PC-3 (cell line): ENCODE results near the gene CRIP2. TPM values are rescaled to one million over a fixed set of nuclear protein-coding genes. Genes with fewer than 3 reads are reported as not detected.

Source experiments
- ATAC-seq: fragments of 200-7000 bp; cut with Tn5 transposase; 2 replicates; pipeline ENCODE4 v1.9.1; 2020; ENCODE audit warnings: mild to moderate bottlenecking, moderate library complexity
- BruUV-seq: library from RNA; stranded (reverse); fragments of 400-500 nt; replicated peaks from 2 replicates; lab custom pipeline; 2021; lab: Mats Ljungman, UMichigan
- CTCF ChIA-PET: fragments of 300-600 bp; sonication (Branson Sonifier 250); formaldehyde crosslinking; loops from one replicate; lab custom pipeline; 2022; ENCODE audit warnings: antibody characterized with exemption; lab: Charles Lee
- POLR2A ChIA-PET: fragments of 300-600 bp; sonication (Branson Sonifier 250); formaldehyde crosslinking; loops from one replicate; lab custom pipeline; 2022; ENCODE audit warnings: antibody characterized with exemption; ENCODE audit not compliant: unreplicated experiment; lab: Charles Lee
- DNase-seq: peaks from one replicate; pipeline ENCODE4 v3.0.0-alpha.2; 2015
- H2AFZ ChIP-seq: fragments of 300-600 bp; sonication (generic); 2 replicates; pipeline ENCODE4 v1.6.0; 2016; ENCODE audit warnings: antibody characterized with exemption, low read length
- H3F3A ChIP-seq: fragments of 300-600 bp; sonication (generic); one replicate; pipeline ENCODE4 v1.6.0; 2017; ENCODE audit warnings: antibody characterized with exemption, low read length, control low read depth, mild to moderate bottlenecking; ENCODE audit not compliant: unreplicated experiment
- H3K27ac ChIP-seq: fragments of 300-600 bp; sonication (generic); 2 replicates; pipeline ENCODE4 v1.5.1; 2016; ENCODE audit warnings: mild to moderate bottlenecking, low read length
- H3K27me3 ChIP-seq: fragments of 300-600 bp; sonication (generic); 2 replicates; pipeline ENCODE4 v1.6.1; 2016; ENCODE audit warnings: low read length, mixed read lengths
- H3K36me3 ChIP-seq: fragments of 300-600 bp; sonication (generic); 2 replicates; pipeline ENCODE4 v1.6.1; 2016; ENCODE audit warnings: low read depth, mixed run types, low read length, mixed read lengths
- H3K4me1 ChIP-seq: fragments of 300-600 bp; sonication (generic); 2 replicates; pipeline ENCODE4 v1.5.1; 2016; ENCODE audit warnings: low read length; ENCODE audit not compliant: insufficient read depth
- H3K4me2 ChIP-seq: fragments of 300-600 bp; sonication (generic); 2 replicates; pipeline ENCODE4 v1.6.0; 2016; ENCODE audit warnings: low read length
- H3K4me3 ChIP-seq: fragments of 300-600 bp; sonication (generic); 2 replicates; pipeline ENCODE4 v1.5.1; 2016; ENCODE audit warnings: mild to moderate bottlenecking, low read length, mixed read lengths
- H3K79me2 ChIP-seq: fragments of 300-600 bp; sonication (generic); 2 replicates; pipeline ENCODE4 v1.6.1; 2017; ENCODE audit warnings: low read length, mixed read lengths
- H3K9ac ChIP-seq: fragments of 300-600 bp; sonication (generic); 2 replicates; pipeline ENCODE4 v1.6.0; 2016; ENCODE audit warnings: mild to moderate bottlenecking, low read length
- H3K9me2 ChIP-seq: fragments of 300-600 bp; sonication (generic); replicated peaks from 2 replicates; pipeline ENCODE4 v1.6.1; 2016; ENCODE audit warnings: mixed run types, low read length, mixed read lengths
- H3K9me3 ChIP-seq: fragments of 300-600 bp; sonication (generic); 2 replicates; pipeline ENCODE4 v1.6.1; 2016; ENCODE audit warnings: low read length, mixed read lengths
- H4K20me1 ChIP-seq: fragments of 300-600 bp; sonication (generic); 2 replicates; pipeline ENCODE4 v1.6.1; 2016; ENCODE audit warnings: low read length, mixed read lengths
- CTCF ChIP-seq: fragments of 300-600 bp; sonication (generic); conservative IDR thresholded peaks from 2 replicates; pipeline ENCODE4 v1.5.1; 2017; ENCODE audit warnings: antibody characterized with exemption, low read depth, mild to moderate bottlenecking, low read length
- EZH2 ChIP-seq: fragments of 300-600 bp; sonication (generic); IDR thresholded peaks from one replicate; pipeline ENCODE4 v1.6.1; 2017; ENCODE audit warnings: antibody characterized with exemption, mild to moderate bottlenecking, low read length; ENCODE audit not compliant: unreplicated experiment
- EZH2phosphoT487 ChIP-seq: fragments of 300-600 bp; sonication (generic); IDR thresholded peaks from 2 replicates; pipeline ENCODE4 v1.6.1; 2018; ENCODE audit warnings: mild to moderate bottlenecking, antibody characterized with exemption, low read length, borderline replicate concordance
- intact Hi-C: fragments of 100-400 bp; cut with micrococcal nuclease; formaldehyde crosslinking; loops from 2 replicates; pipeline ENCODE4 v1.9.0; 2023
- total RNA-seq: library from RNA; depleted of rRNA; stranded (reverse); fragments of >200 nt; gene quantifications from 2 replicates; pipeline ENCODE4 v1.2.3, GENCODE V29; 2014

The CRIP2 gene
- total RNA-seq, 1 experiment from 2014 or later = 100 TPM

- H3K79me2 ChIP-seq = peaks cover 9% of the 10 kb centered on the region; the same call in 1 of the 2 replicates
- H3K4me2 ChIP-seq = no peak overlapping the region
- no peaks in the 10 kb centered on the region for H3K27me3 ChIP-seq
- no peaks in the 10 kb centered on the region for H3K9me2 ChIP-seq
- no peaks in the 10 kb centered on the region for H3F3A ChIP-seq
- H3K9me3 ChIP-seq = no peaks in the 10 kb centered on the region
- no TSS peak for BruUV-seq
- CTCF ChIA-PET = interaction anchor here (0.7 kb wide), 1 partner anchor 318 kb away, joined by 4 read pairs; no protein-coding TSS in a partner anchor
- no peak for ATAC-seq
- POLR2A ChIA-PET = no interaction called here
- intact Hi-C loops = no loop called here
- H3K27ac ChIP-seq = no peak overlapping the region
- DNase-seq = no peak
- no peak overlapping the region for H2AFZ ChIP-seq
- peaks cover 10% of the 10 kb centered on the region; the same call in 1 of the 2 replicates for H3K4me1 ChIP-seq
- no peak overlapping the region for H3K9ac ChIP-seq
- no peaks in the 10 kb centered on the region for H4K20me1 ChIP-seq
- no peak overlapping the region for H3K4me3 ChIP-seq
- no peaks in the 10 kb centered on the region for H3K36me3 ChIP-seq
- TF ChIP-seq EZH2phosphoT487 (no peak), EZH2 (no peak), CTCF (no peak)
Observed at GRCh38 chr14:105525326-105525725, 50.7 kb downstream of the CRIP2 start.

- H3K9me3 ChIP-seq = no peaks in the 10 kb centered on the region
- TF ChIP-seq CTCF (no peak), EZH2 (no peak), EZH2phosphoT487 (no peak)
- H3K4me1 ChIP-seq = peaks cover 10% of the 10 kb centered on the region; the same call in 1 of the 2 replicates
- H2AFZ ChIP-seq = peak within 1 kb of the TSS; percentile 82
- no peaks in the 10 kb centered on the region for H3K36me3 ChIP-seq
- peaks cover 9% of the 10 kb centered on the region; the same call in 1 of the 2 replicates for H3K79me2 ChIP-seq
- H3K27ac ChIP-seq = no peak within 1 kb of the TSS
- H3K9ac ChIP-seq = peak within 1 kb of the TSS; percentile 74
- BruUV-seq = no TSS peak
- H3K27me3 ChIP-seq = no peaks in the 10 kb centered on the region
- POLR2A ChIA-PET = no interaction called here
- H4K20me1 ChIP-seq = no peaks in the 10 kb centered on the region
- H3K4me3 ChIP-seq = peak within 1 kb of the TSS; percentile 75
- H3F3A ChIP-seq = no peaks in the 10 kb centered on the region
- DNase-seq = no peak
- peak; percentile 36 for ATAC-seq
- intact Hi-C loops = no loop called here
- CTCF ChIA-PET = no interaction called here
- peak within 1 kb of the TSS; percentile 94 for H3K4me2 ChIP-seq
- H3K9me2 ChIP-seq = no peaks in the 10 kb centered on the region
Observed at GRCh38 chr14:105525861-105526775, 51.5 kb downstream of the CRIP2 start, which contains the start of gene TMEM121. TSS of gene TMEM121 (plus strand) at chr14:105526583. CDS start at chr14:105528835, 2,252 bp downstream.
